Measurements from ENCODE around the gene SAMD14.

Gene SAMD14

GRCh38 chr17:50108556-50108955 is 21.4 kb downstream of the SAMD14 start:
- TF ChIP-seq CTCF (conservative IDR thresholded peaks at IDR 0.05) (no peak), ZFX (IDR thresholded peaks at IDR 0.05) (no peak)

GRCh38 chr17:50107790-50108414 is 22.1 kb downstream of the SAMD14 start:
- H3K27ac ChIP-seq, result no peak overlapping the region
- TF ChIP-seq CTCF (conservative IDR thresholded peaks at IDR 0.05) (no peak), ZFX (IDR thresholded peaks at IDR 0.05) (no peak)

More at GRCh38 chr17:50108556-50108955, 21.4 kb downstream of the SAMD14 start:
- no peak overlapping the region for H3K27ac ChIP-seq

- TF ChIP-seq CTCF (conservative IDR thresholded peaks at IDR 0.05), result no peak
- TF ChIP-seq ZFX (IDR thresholded peaks at IDR 0.05), result no peak
Measured at GRCh38 chr17:50106393-50107131, 23.4 kb downstream of the SAMD14 start.

GRCh38 chr17:50105811-50106210 is 24.1 kb downstream of the SAMD14 start:
- H3K27ac ChIP-seq, result no peak overlapping the region
- no peak for TF ChIP-seq CTCF (conservative IDR thresholded peaks at IDR 0.05)
- TF ChIP-seq ZFX (IDR thresholded peaks at IDR 0.05), result no peak

More at GRCh38 chr17:50106393-50107131, 23.4 kb downstream of the SAMD14 start:
- H3K27ac ChIP-seq, result no peak overlapping the region

GRCh38 chr17:50103941-50104340 is 26.0 kb downstream of the SAMD14 start:
- TF ChIP-seq ZFX (IDR thresholded peaks at IDR 0.05) (no peak), CTCF (conservative IDR thresholded peaks at IDR 0.05) (no peak)
- H3K27ac ChIP-seq, result no peak overlapping the region

- TF ChIP-seq ZFX (IDR thresholded peaks at IDR 0.05) (no peak), CTCF (conservative IDR thresholded peaks at IDR 0.05) (no peak)
Measured at GRCh38 chr17:50103252-50103651, 26.7 kb downstream of the SAMD14 start.

More at GRCh38 chr17:50103252-50103651, 26.7 kb downstream of the SAMD14 start:
- H3K27ac ChIP-seq, result no peak overlapping the region

Data from C4-2B (cell line).